ENCODE results near the gene NXNL1.

The NXNL1 gene

GRCh38 chr19:17467471-17468301, 7.0 kb upstream of the NXNL1 start:
- Histone ChIP-seq H3K4me3 (ENCODE audit: low read length) (no peak overlapping the region), H3K9me3 (ENCODE audit: control insufficient read depth, low read length) (no peaks in the 10 kb centered on the region), H3K4me1 (ENCODE audit: control insufficient read depth, insufficient read depth, low read length) (peaks cover 24% of the 10 kb centered on the region), H3K9ac (ENCODE audit: low read length) (peak overlapping the region; percentile 66), H3K27me3 (ENCODE audit: control insufficient read depth, insufficient read depth, low read length) (no peaks in the 10 kb centered on the region), H3K36me3 (ENCODE audit: control insufficient read depth, insufficient read depth, low read length) (no peaks in the 10 kb centered on the region)

GRCh38 chr19:17466487-17466850, 5.7 kb upstream of the NXNL1 start:
- Histone ChIP-seq H3K27me3 (ENCODE audit: control insufficient read depth, insufficient read depth, low read length) (no peaks in the 10 kb centered on the region), H3K9me3 (ENCODE audit: control insufficient read depth, low read length) (no peaks in the 10 kb centered on the region), H3K9ac (ENCODE audit: low read length) (no peak overlapping the region), H3K36me3 (ENCODE audit: control insufficient read depth, insufficient read depth, low read length) (no peaks in the 10 kb centered on the region), H3K4me3 (ENCODE audit: low read length) (no peak overlapping the region), H3K4me1 (ENCODE audit: control insufficient read depth, insufficient read depth, low read length) (peaks cover 21% of the 10 kb centered on the region)

GRCh38 chr19:17458970-17459369, 1.8 kb downstream of the NXNL1 start:
- Histone ChIP-seq H3K9me3 (ENCODE audit: control insufficient read depth, low read length) (no peaks in the 10 kb centered on the region), H3K4me3 (ENCODE audit: low read length) (no peak overlapping the region), H3K9ac (ENCODE audit: low read length) (no peak overlapping the region), H3K4me1 (ENCODE audit: control insufficient read depth, insufficient read depth, low read length) (no peaks in the 10 kb centered on the region), H3K36me3 (ENCODE audit: control insufficient read depth, insufficient read depth, low read length) (no peaks in the 10 kb centered on the region), H3K27me3 (ENCODE audit: control insufficient read depth, insufficient read depth, low read length) (peaks cover 17% of the 10 kb centered on the region)

GRCh38 chr19:17457616-17458015, 3.1 kb downstream of the NXNL1 start:
- Histone ChIP-seq H3K9ac (ENCODE audit: low read length) (no peak overlapping the region), H3K27me3 (ENCODE audit: control insufficient read depth, insufficient read depth, low read length) (peaks cover 23% of the 10 kb centered on the region), H3K9me3 (ENCODE audit: control insufficient read depth, low read length) (no peaks in the 10 kb centered on the region), H3K36me3 (ENCODE audit: control insufficient read depth, insufficient read depth, low read length) (no peaks in the 10 kb centered on the region), H3K4me3 (ENCODE audit: low read length) (no peak overlapping the region), H3K4me1 (ENCODE audit: control insufficient read depth, insufficient read depth, low read length) (no peaks in the 10 kb centered on the region)

- H3K9me3 ChIP-seq (ENCODE audit: control insufficient read depth, low read length) = no peaks in the 10 kb centered on the region
- H3K27me3 ChIP-seq (ENCODE audit: control insufficient read depth, insufficient read depth, low read length) = peaks cover 23% of the 10 kb centered on the region
- no peak overlapping the region for H3K4me3 ChIP-seq (ENCODE audit: low read length)
- no peaks in the 10 kb centered on the region for H3K4me1 ChIP-seq (ENCODE audit: control insufficient read depth, insufficient read depth, low read length)
- no peak overlapping the region for H3K9ac ChIP-seq (ENCODE audit: low read length)
- H3K36me3 ChIP-seq (ENCODE audit: control insufficient read depth, insufficient read depth, low read length) = no peaks in the 10 kb centered on the region
Observed at GRCh38 chr19:17456127-17456526, 4.6 kb downstream of the NXNL1 start.

- Histone ChIP-seq H3K9me3 (ENCODE audit: control insufficient read depth, low read length) (no peaks in the 10 kb centered on the region), H3K36me3 (ENCODE audit: control insufficient read depth, insufficient read depth, low read length) (no peaks in the 10 kb centered on the region), H3K27me3 (ENCODE audit: control insufficient read depth, insufficient read depth, low read length) (peaks cover 23% of the 10 kb centered on the region), H3K9ac (ENCODE audit: low read length) (no peak overlapping the region), H3K4me1 (ENCODE audit: control insufficient read depth, insufficient read depth, low read length) (no peaks in the 10 kb centered on the region), H3K4me3 (ENCODE audit: low read length) (no peak overlapping the region)
Observed at GRCh38 chr19:17455308-17456123, 5.2 kb downstream of the NXNL1 start.

- Histone ChIP-seq H3K9me3 (ENCODE audit: control insufficient read depth, low read length) (no peaks in the 10 kb centered on the region), H3K4me1 (ENCODE audit: control insufficient read depth, insufficient read depth, low read length) (no peaks in the 10 kb centered on the region), H3K9ac (ENCODE audit: low read length) (no peak overlapping the region), H3K27me3 (ENCODE audit: control insufficient read depth, insufficient read depth, low read length) (peaks cover 23% of the 10 kb centered on the region), H3K36me3 (ENCODE audit: control insufficient read depth, insufficient read depth, low read length) (no peaks in the 10 kb centered on the region), H3K4me3 (ENCODE audit: low read length) (no peak overlapping the region)
Observed at GRCh38 chr19:17454576-17455071, 6.1 kb downstream of the NXNL1 start.

GRCh38 chr19:17451820-17452219, 8.9 kb downstream of the NXNL1 start:
- Histone ChIP-seq H3K36me3 (ENCODE audit: control insufficient read depth, insufficient read depth, low read length) (no peaks in the 10 kb centered on the region), H3K9ac (ENCODE audit: low read length) (no peak overlapping the region), H3K4me3 (ENCODE audit: low read length) (no peak overlapping the region), H3K27me3 (ENCODE audit: control insufficient read depth, insufficient read depth, low read length) (peaks cover 33% of the 10 kb centered on the region), H3K4me1 (ENCODE audit: control insufficient read depth, insufficient read depth, low read length) (peaks cover 5% of the 10 kb centered on the region), H3K9me3 (ENCODE audit: control insufficient read depth, low read length) (no peaks in the 10 kb centered on the region)

GRCh38 chr19:17450264-17451075, 10.3 kb downstream of the NXNL1 start:
- Histone ChIP-seq H3K4me3 (ENCODE audit: low read length) (no peak overlapping the region), H3K9me3 (ENCODE audit: control insufficient read depth, low read length) (no peaks in the 10 kb centered on the region), H3K4me1 (ENCODE audit: control insufficient read depth, insufficient read depth, low read length) (peaks cover 5% of the 10 kb centered on the region), H3K36me3 (ENCODE audit: control insufficient read depth, insufficient read depth, low read length) (no peaks in the 10 kb centered on the region), H3K27me3 (ENCODE audit: control insufficient read depth, insufficient read depth, low read length) (peaks cover 26% of the 10 kb centered on the region), H3K9ac (ENCODE audit: low read length) (no peak overlapping the region)

GRCh38 chr19:17448131-17448967, 12.4 kb downstream of the NXNL1 start, which contains the start of gene TMEM221:
Gene TMEM221, minus strand, starts transcription at chr19:17448668. Its CDS starts 206 bp downstream, at chr19:17448462.
- H3K9me3 ChIP-seq (ENCODE audit: control insufficient read depth, low read length) = no peaks in the 10 kb centered on the region
- no peaks in the 10 kb centered on the region for H3K36me3 ChIP-seq (ENCODE audit: control insufficient read depth, insufficient read depth, low read length)
- no peak within 1 kb of the TSS for H3K9ac ChIP-seq (ENCODE audit: low read length)
- peaks cover 5% of the 10 kb centered on the region for H3K4me1 ChIP-seq (ENCODE audit: control insufficient read depth, insufficient read depth, low read length)
- H3K4me3 ChIP-seq (ENCODE audit: low read length) = no peak within 1 kb of the TSS
- H3K27me3 ChIP-seq (ENCODE audit: control insufficient read depth, insufficient read depth, low read length) = peaks cover 14% of the 10 kb centered on the region

GRCh38 chr19:17447704-17448130, 13.0 kb downstream of the NXNL1 start:
- Histone ChIP-seq H3K4me3 (ENCODE audit: low read length) (no peak overlapping the region), H3K9me3 (ENCODE audit: control insufficient read depth, low read length) (no peaks in the 10 kb centered on the region), H3K36me3 (ENCODE audit: control insufficient read depth, insufficient read depth, low read length) (no peaks in the 10 kb centered on the region), H3K9ac (ENCODE audit: low read length) (no peak overlapping the region), H3K27me3 (ENCODE audit: control insufficient read depth, insufficient read depth, low read length) (peaks cover 12% of the 10 kb centered on the region), H3K4me1 (ENCODE audit: control insufficient read depth, insufficient read depth, low read length) (peaks cover 5% of the 10 kb centered on the region)
